22Rv1 (cell line): Measurements from ENCODE around the gene SLC35A5.
A peak's percentile ranks its signal among the peaks of the same experiment; 100 is the strongest.

Source experiments
- H3K27ac ChIP-seq: fragments of 450-650 bp; 2 replicates; pipeline ENCODE4 v1.5.1; 2017
- ZFX ChIP-seq: fragments of 450-650 bp; IDR thresholded peaks from 2 replicates; pipeline ENCODE4 v1.6.1; 2017; ENCODE audit warnings: antibody characterized with exemption, borderline replicate concordance
- TF ChIP-seq, protein P1 (sequence below): fragments of 450-650 bp; IDR thresholded peaks from 2 replicates; pipeline ENCODE4 v1.5.1; 2017; ENCODE audit warnings: mild to moderate bottlenecking

The SLC35A5 gene

GRCh38 chr3:112539825-112540650, 21.8 kb upstream of the SLC35A5 start:
- no peak for TF ChIP-seq ZFX
- TF ChIP-seq, protein P1, sequence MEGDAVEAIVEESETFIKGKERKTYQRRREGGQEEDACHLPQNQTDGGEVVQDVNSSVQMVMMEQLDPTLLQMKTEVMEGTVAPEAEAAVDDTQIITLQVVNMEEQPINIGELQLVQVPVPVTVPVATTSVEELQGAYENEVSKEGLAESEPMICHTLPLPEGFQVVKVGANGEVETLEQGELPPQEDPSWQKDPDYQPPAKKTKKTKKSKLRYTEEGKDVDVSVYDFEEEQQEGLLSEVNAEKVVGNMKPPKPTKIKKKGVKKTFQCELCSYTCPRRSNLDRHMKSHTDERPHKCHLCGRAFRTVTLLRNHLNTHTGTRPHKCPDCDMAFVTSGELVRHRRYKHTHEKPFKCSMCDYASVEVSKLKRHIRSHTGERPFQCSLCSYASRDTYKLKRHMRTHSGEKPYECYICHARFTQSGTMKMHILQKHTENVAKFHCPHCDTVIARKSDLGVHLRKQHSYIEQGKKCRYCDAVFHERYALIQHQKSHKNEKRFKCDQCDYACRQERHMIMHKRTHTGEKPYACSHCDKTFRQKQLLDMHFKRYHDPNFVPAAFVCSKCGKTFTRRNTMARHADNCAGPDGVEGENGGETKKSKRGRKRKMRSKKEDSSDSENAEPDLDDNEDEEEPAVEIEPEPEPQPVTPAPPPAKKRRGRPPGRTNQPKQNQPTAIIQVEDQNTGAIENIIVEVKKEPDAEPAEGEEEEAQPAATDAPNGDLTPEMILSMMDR: no peak
- no peak overlapping the region for H3K27ac ChIP-seq

GRCh38 chr3:112546216-112546759, 15.6 kb upstream of the SLC35A5 start:
- TF ChIP-seq, protein P1: no peak
- no peak for TF ChIP-seq ZFX
- H3K27ac ChIP-seq: no peak overlapping the region

DNA sequence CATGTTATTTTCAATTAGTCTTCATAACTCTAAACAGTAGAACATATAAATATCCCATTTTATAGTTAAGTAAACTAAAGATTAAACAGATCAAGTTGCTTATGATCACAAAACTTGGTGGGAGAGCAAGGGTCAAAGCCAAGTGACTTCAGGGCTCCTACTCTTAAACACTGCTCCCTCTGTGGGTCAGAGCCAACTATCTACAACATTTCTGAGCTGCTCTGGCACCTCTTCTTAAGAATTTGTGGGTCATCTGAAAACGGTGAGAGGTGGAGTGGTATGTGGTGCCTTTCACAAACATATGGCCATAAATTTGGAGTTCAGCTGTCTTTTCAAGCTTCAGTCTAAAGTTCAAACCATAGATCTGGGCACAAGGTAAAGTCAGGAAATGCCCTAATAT, 11.0 kb upstream of the SLC35A5 start:
- H3K27ac ChIP-seq: no peak overlapping the region
- TF ChIP-seq, protein P1: no peak
- TF ChIP-seq ZFX: no peak

DNA sequence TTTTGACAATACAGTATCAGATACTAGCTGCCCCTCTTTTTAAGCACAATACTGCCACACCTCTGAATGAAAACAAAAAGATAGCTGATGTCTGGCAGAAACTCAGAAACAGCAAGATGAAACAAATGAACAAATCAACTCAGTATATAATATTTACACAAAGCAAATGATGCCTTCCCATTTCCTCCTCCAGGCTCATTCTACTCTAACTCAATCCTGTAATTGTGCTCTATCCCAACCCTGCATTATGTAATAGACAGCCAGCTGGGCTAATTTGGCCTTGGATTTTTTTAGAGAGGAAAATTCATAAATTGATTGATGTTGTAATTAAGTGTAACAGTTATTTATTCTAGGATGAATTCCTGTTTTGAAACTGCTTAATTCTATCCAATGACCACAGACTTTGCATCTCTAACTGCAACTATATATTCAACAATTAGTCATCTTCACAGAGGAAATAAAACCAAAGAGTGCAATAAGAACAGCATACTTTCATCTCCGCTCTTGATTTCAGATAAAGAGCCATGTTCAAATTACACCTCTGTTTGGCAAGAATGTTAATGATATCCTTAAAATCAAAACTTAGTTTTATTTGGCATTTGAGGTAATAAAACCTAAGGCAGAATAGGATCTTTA, 6.2 kb upstream of the SLC35A5 start:
- TF ChIP-seq, protein P1: no peak
- TF ChIP-seq ZFX: no peak
- no peak overlapping the region for H3K27ac ChIP-seq

DNA sequence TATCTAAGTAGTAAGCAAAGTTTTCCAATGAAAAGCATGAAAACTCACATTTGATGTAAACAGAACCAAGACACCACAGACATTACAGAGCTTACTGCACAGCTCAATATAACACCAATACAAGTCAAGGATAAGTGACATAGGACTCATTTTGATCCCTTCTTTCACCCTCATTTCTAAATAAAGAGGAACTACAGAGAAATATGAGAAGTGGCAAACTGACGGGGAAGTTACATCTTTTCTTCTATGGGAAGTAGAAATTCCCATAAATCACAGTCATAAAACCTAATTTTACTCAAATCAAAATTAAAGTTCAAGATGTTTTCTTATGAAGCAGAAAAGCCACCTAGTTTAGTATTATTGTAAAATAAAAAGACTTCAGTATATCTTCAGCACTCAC, 3.9 kb upstream of the SLC35A5 start:
- TF ChIP-seq, protein P1: no peak
- no peak for TF ChIP-seq ZFX
- H3K27ac ChIP-seq: no peak overlapping the region

- H3K27ac ChIP-seq: peak overlapping the region; percentile 95
- no peak for TF ChIP-seq ZFX
- TF ChIP-seq, protein P1: no peak
Measured at GRCh38 chr3:112560307-112560706, 1.5 kb upstream of the SLC35A5 start.
